ENCODE measurements around the gene RIN3.

- no peak for TF ChIP-seq EZH2phosphoT487 (IDR thresholded peaks at IDR 0.05; ENCODE audit: low read length)
- no peak for TF ChIP-seq CTCF (IDR thresholded peaks at IDR 0.05; ENCODE audit: low read length)
- TF ChIP-seq EZH2 (optimal IDR thresholded peaks at IDR 0.05; ENCODE audit: low read depth, low read length) = no peak
These were observed 145.1 kb downstream of the RIN3 start for GRCh38 chr14:92658684-92659083.
